HG03460 (cell line): Measurements from ENCODE around the gene PLCB1.
"Not testable (repeated sequence)": the region's sequence is repeated elsewhere in the genome, so short reads cannot be mapped to it uniquely, and the experiment has no call there.

Experiments
- ATAC-seq: cut with Tn5 transposase; IDR thresholded peaks from one replicate; pipeline ENCODE4 v1.9.1; 2021; ENCODE audit not compliant: unreplicated experiment

The PLCB1 gene

DNA sequence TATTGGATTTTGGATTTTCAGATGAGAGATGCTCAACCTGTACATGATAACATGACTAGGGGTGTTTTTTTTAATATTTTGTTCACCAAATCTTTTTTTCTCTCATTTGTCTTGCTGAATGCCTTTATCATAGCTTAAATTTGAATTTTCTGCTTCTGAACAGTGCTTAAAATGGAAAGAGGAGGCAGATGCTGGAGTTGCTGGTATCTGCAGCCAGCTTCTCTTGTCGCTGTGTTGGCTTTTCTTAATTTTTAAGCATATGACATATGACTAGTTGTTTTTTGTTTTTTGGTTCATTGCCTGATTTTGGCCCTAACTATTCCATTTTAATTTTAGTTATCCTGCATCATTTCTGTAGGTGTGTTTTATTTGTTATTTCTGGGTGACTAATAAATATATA lies 196.1 kb downstream of the PLCB1 start:
- ATAC-seq: no peak

GRCh38 chr20:8330319-8330784 lies 198.3 kb downstream of the PLCB1 start:
- ATAC-seq: no peak

DNA sequence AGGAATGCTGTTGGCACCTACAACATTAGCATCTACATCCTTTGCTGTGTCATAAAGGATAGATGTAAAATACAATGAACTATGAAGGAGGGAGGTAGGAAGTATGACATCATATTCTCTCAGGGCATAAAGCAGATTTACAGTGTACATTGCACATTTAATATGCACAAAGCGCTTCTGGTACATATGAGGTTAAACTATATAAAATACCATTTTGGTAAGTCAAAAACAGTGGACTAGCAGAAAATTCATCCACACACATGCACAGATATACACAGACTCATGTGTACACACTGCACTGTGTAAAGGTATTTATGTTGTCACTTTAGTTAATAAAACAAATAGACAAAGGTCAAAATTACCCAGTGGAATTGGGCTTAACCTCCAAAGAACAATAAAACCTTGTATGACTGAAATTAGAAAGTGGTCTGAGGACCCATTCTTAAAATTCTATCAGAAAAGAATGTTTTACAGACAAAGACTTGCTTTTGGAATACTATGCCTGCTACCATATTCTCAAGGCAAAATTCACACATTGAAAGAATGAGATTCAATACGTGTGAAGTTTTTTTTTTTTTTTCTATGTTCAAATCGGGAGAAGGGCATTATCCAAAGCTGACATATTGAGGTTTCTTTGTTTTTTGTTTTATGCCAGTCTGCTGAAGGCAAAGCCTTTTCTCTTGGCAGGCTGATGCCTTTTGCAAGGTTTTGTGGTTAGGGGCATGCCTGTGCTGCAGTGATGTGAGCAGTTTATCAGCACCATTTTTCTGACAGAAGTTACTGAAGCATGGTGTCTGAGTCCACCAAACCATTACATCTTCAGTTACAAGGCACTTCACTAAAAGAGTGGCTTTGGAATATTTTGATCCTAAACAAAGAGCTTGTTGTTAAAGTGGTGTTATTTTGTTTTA lies 199.0 kb downstream of the PLCB1 start:
- no peak for ATAC-seq

DNA sequence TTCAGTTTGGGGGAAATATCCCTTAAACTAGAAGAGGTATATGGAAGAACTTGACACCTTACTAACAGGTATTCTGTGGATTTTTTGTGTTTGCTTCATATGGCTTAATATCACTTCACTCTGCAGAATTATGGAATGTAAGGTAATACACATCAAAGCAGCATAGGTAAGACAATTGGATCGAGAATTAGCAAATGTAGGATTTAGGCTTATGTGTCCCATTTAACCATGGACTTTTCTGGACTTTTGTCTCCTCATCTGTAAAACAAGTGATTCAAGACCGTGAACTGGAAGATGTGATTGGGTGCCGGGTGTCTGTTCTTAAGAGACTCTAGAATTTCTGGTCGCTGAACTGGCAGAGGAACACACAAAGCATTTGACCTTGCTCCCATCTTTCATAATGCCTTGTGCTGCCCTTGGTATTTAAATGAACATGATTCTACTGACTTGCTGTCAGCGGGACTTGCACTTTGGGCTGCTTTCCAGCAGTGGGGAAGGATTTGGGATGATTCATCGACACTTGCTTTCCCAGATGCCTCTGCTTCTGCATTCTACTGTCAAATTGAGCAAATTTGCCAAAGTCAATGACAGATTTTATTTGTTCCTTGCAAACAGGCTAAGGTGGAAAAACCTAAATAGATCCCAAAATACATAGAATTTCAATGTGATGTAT lies 199.8 kb downstream of the PLCB1 start:
- ATAC-seq: no peak

DNA sequence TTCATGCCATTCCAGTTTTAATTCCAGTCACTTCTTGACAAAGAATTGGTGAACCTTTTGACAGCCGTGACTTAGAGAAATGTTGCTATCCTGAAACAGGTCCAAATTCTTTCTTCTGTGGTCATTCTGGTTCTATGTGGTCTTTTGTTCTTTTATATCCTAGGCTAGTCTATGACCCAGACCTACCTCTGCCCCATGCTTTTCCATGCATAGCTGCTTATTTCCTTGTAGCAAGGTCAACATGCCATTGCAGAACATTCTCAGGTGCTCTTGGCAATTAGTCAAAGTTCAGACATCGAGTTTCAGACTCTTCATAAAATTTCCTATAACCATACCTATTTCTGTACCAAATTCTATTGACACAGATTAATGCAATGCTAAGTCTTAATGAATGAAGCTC lies 202.6 kb downstream of the PLCB1 start:
- ATAC-seq: no peak

DNA sequence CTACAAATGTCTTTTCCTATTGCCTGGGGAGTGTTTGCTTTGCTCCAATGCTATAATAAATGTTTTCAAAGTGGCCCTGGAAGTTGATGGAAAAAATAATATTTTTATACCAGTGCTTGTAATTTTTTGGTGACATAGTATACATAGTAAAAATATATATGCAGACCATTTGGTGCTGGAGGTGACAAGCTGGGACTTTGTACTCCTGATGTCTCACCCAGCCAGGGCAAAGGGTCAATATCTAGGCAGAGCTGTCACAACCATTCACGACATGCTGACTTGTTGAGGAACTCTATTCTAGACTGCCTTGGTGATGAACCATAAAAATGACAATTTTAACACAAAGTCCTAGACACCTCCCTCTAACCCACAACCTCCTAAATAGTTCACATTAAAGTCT lies 203.0 kb downstream of the PLCB1 start:
- no peak for ATAC-seq

DNA sequence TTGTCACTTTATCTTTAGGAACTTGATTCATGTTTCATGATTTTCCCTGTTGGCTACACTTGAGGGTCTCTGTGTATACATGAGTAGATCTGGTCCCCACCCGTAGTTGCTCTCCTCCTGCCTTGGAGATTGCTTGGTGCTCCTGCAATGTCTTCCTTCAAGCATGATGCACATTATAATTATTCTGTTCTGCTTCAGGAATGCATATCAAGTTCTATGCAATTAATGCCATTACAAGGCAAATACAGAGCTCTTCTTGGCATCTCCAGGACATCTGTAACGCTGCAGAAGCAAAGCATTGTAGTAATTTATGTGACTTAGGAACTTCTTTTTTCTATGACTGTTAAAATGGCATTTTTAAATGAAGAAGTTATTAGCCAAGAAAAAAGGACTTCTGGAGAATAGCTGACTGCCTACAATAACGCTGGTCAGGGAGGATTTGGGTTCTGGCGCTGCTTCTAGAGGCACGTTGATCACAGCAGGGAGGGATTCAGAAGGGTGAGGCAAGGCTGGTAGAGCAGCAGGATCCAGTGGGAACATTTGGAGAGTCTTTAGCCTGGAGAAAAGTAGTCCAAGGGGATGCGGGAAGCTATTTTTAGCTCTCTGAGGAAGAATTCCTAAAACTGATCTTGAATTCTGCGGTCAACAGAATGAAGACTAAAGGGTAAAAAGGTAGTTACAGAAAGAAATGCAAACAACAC lies 203.6 kb downstream of the PLCB1 start:
- ATAC-seq: no peak

- ATAC-seq: no peak
Measured at GRCh38 chr20:8339349-8339748, 207.3 kb downstream of the PLCB1 start.

GRCh38 chr20:8342391-8342790 lies 210.3 kb downstream of the PLCB1 start:
- ATAC-seq: no peak

GRCh38 chr20:8344106-8344505 lies 212.0 kb downstream of the PLCB1 start:
- no peak for ATAC-seq

DNA sequence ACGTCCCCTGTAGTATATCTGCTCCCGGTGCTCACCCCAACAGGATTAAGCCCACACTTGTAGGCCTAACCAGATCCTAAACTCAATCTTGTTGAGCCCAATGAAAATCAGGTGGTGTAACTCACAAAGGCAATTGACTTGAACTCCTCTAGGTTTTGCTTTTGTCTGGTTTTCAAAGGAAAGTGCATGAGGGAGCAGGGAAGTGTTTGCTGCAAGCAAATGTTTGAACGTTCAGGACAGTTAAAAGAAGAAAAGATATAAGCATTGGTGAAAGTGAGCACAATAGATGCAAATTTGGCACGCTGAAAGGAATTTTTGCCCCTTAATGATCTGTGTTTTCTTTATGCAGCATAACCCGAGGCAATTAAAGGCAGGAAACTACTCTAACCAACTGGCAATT lies 212.6 kb downstream of the PLCB1 start:
- ATAC-seq: no peak

DNA sequence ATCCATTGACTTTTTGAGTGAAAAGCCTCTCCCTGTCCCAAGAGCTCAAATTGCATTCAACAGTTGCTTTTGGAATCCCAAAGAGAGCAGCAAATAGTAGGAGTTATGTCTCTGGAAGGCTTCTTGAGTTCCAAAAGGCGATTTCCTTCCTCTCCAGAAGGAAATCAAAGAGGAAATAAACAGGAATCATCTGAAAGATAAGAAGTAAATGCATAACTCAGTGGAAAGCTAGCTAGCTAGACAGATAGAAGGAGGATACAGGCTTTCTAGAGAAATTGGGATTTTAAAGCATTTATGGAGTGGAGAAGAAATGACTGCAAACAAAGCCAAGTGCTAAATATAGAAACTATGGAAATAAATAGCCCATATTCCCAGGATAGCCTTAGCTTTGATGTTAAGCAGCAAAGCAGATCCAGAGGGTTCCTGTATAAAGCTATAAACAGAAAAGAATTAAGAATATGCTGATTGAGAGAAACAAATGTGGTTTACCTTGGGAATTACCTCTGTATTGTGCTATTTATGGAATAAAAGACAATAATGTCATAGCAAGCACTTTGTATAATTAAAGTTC lies 214.7 kb downstream of the PLCB1 start:
- ATAC-seq: no peak

DNA sequence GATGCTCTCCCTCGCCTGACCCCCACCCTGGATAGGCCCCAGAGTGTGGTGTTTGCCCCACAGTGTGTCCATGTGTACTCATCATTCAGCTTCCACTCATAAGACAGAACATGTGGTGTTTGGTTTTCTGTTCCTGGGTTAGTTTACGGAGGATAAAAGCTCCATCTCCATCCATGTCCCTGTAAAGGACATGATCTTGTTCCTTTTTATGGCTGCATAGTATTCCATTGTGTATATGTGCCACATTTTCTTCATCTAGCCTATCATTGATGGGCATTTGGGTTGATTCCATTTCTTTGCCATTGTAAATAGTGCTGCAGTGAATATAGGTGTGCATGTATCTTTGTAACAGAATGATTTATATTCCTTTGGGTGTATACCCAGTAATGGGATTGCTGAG lies 218.2 kb downstream of the PLCB1 start:
- ATAC-seq: not testable (repeated sequence)

GRCh38 chr20:8352486-8352885 lies 220.4 kb downstream of the PLCB1 start:
- no peak for ATAC-seq

GRCh38 chr20:8353512-8353911 lies 221.4 kb downstream of the PLCB1 start:
- ATAC-seq: no peak

DNA sequence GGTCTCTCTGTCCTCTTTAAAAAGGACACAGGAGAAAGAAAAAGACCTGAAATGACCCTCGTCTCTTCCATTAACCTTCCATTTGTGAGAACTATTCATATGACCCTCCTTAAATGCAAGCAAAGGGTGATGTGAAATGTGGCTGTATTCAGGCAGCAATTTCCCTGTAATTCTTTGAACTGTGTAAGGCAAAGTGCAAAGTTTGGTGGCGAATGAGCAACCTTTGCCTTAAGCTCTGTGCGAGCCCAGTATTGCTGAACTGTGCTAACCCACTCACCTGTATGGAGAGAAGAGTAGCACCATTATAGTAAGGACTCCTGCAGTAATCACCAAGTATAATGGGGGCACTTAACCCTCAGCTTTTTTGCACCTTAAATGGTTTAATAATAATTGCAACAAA lies 223.4 kb downstream of the PLCB1 start:
- no peak for ATAC-seq

- ATAC-seq: no peak
Measured at GRCh38 chr20:8356806-8357205, 224.7 kb downstream of the PLCB1 start.

DNA sequence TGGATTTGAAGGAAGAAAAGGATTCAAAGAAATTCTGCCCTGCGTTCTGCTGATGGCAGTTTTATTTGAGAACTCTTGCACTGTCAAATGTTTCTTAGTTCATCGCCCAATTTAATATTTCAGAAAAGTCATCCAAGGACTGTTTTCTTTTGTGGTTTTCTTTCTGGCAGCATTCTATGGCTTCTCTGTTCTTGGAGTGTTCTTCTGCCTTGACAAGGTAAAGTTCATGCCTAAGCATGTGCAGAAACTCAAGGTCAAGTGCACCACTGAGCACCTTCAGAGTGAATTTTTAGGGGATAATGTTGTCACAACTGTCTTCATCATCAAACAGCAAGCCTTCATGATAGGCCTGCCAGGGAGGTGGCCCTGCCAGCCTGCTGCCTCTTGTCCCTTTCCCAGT lies 225.6 kb downstream of the PLCB1 start:
- ATAC-seq: no peak

DNA sequence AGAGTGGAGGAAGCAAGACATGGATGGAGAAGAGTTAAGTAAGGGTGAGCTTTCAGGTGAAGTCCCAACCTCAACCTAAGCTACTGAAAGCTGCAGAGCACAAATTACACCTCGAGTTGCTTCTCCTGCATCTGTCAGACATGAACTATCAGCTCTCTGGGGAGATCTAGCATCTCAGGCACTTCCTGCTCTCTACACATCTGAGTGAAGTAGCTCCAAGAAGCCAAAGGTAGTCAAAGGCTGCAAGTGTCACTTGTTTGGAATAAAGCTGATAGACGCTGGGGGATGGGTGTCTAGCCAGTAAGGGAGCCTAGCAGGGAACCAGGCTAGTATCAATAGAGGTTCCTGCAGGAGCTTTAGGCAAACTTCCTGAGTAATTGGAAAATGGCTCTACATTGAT lies 228.0 kb downstream of the PLCB1 start:
- ATAC-seq: no peak

- no peak for ATAC-seq
Measured at GRCh38 chr20:8361006-8361652, 229.1 kb downstream of the PLCB1 start.

GRCh38 chr20:8361779-8362178 lies 229.7 kb downstream of the PLCB1 start:
- no peak for ATAC-seq
